Left kidney (tissue), 2 donors: Measurements from ENCODE around the gene ZDHHC3. TPM values are rescaled to one million over a fixed set of nuclear protein-coding genes. Genes with fewer than 3 reads are reported as not detected.

Experiments used
- DNase-seq: peaks from one replicate; pipeline ENCODE4 v3.0.0-alpha.2; 2013
- polyA plus RNA-seq: library from polyadenylated mRNA; unstranded; fragments of 120-200 nt; gene quantifications from one replicate; pipeline ENCODE4 v1.2.1, GENCODE V29; 2013; ENCODE audit not compliant: insufficient read length

The ZDHHC3 gene
- polyA plus RNA-seq, 1 donor, result 93.8 TPM

DNA sequence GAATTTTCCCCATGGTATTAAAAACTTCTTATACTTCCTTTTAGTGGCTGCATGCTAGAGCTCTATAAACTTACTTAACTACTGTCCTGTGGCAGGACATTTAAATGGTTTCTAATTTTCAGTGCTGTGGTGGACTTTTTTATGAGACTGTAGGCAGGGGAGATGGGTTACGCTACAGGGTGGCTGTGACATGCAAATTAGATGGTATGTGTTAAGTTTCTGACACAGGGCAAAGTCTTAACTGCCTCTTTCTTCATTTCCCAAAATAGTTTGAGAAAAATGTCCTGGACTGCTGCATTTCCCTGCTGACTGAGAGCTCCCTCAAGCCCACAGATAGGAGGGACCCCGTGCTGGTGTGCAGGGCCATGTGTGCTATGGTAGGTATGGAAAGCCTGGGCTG is 79.5 kb downstream of the ZDHHC3 start:
- DNase-seq, result no peak

DNA sequence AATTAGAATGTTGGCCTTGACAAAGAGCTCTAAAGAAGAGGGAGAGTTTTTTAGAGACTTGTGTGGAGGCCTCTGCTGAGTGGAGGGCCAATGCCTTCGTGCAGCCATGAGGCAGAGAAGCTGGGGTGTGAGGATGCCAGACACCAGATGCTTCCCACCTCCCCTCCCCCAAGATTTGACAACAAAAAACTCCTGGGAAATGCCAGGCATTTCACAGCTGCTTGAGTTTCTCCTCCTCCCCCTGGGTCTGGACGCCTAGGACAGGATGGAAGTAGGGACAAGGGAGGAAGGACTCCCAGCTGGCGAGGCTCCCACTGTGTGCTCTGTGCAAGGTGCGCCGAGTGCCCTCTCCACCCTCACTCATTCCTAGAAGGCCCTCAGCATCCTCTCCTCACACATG is 81.5 kb downstream of the ZDHHC3 start:
- DNase-seq, result no peak

- no peak for DNase-seq
Measured at GRCh38 chr3:44893097-44893496, 82.9 kb downstream of the ZDHHC3 start.

DNA sequence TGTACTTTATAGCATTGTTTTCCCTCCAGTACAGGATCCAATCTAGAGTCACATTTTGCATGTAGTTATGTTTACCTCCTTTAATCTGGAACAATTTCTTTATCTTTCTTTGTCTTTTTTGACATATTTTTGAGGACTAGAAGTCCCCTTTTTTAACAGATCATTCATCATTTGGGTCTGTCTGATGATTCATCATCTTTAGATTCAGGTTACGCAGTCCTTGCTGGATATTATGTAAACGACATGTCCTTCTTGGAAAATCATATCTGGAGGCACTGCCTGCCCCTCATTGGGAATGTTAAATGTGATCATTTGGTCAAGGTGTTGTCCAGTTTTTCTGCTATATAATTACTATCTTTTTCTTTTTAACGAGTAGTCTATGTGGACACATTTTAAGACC is 83.3 kb downstream of the ZDHHC3 start:
- DNase-seq, result no peak

DNA sequence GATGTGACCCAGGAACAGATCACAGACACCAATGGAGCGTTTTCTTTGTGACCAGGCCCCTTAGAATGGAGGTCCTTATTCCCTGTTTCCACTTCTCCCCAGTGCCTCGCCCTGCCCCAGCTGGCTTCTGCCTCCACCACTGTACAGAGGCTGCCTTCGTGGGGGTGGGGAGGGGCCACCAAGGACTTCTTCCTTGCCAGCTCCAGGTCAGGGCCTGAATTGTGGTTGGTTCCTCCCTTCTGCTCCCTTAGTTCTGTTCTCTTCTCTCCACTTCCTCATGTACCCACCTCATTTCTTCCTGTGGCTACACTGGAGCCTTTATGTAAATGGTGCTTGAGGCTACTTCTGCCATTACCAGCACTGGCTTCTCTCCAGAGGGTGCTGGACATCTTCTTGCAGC is 85.1 kb downstream of the ZDHHC3 start:
- DNase-seq, result no peak

DNA sequence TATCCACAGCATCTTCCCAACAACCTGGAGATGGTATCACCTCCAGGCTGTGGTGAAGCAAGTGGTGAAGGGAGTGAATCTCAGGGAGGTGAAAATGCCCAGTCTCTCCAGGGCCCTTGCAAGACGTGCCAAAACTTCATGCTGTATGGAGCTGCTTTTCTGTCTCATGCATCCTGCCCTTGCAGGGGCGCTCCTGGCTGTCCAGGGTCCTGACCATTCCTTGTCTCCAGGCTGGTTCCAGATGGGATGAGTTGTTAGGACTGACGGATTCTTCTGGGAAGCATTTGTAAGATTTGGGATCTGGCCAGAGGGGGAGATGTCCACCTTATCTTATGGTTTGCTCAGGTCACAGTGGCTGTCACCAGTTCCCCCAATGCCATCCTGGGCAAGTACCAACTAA is 85.7 kb downstream of the ZDHHC3 start:
- DNase-seq, result no peak

- DNase-seq, result no peak
Measured at GRCh38 chr3:44887101-44887500, 88.9 kb downstream of the ZDHHC3 start.

DNA sequence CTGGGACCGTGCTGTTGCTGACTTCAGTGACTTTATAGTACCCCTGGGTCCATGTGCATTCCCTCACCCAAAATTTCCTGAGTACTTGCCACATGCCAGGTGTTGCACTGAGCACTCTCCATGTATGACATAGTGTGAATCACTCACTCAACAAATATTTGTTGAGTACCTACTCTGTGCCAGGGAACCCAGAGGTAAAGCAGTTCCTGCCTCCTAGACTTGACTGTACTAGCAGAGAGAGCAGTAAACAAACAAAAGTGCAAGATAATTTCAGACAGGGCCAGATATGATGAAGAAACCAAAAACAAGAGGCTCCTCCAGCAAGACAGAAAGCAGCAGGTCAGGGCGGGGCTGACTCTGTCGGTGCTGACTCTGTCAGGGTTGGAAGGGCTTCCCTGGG is 89.4 kb downstream of the ZDHHC3 start:
- no peak for DNase-seq

DNA sequence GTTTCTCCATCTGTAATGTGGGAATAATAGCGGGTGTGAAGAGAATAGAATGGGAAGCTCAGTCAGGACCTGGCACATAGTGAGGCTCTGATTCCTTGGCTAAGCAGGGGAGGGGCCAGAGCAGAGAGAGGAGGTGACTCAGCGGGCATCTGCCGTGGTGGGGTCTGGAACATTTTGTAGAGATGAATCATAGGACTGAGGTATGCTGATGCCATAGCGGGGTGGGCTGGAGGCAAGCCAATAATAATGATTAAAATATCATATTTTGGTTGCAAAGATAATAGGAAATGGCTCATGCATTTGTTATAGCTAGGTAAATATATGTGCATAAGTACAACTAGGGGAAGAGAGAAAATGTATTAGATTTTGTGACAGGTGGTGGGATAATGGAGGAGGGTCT is 90.4 kb downstream of the ZDHHC3 start:
- DNase-seq, result no peak

- DNase-seq, result no peak
Measured at GRCh38 chr3:44883999-44884431, 92.0 kb downstream of the ZDHHC3 start.

GRCh38 chr3:44883213-44883955 is 92.6 kb downstream of the ZDHHC3 start:
- DNase-seq, result no peak

DNA sequence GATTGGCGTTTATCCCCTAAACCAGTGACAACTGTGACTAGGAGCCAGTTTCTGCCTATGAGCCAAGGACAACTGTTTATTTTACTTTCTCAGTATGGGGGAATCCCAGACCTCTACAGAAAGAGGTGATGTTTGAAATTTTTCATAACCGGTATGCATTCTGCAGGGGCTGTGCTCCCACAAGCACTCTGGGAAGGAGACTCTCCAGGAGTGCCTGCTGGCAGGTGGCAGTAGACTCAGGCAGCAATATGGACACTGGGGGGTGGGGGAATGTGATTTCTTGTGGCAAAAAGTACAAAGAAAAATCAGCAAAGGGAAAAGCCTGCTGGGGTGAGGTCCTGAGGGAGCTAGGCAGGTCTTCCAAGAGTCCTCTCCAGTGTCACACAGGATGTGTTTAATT is 95.7 kb downstream of the ZDHHC3 start:
- no peak for DNase-seq

- no peak for DNase-seq
Measured at GRCh38 chr3:44877333-44877732, 98.6 kb downstream of the ZDHHC3 start.

DNA sequence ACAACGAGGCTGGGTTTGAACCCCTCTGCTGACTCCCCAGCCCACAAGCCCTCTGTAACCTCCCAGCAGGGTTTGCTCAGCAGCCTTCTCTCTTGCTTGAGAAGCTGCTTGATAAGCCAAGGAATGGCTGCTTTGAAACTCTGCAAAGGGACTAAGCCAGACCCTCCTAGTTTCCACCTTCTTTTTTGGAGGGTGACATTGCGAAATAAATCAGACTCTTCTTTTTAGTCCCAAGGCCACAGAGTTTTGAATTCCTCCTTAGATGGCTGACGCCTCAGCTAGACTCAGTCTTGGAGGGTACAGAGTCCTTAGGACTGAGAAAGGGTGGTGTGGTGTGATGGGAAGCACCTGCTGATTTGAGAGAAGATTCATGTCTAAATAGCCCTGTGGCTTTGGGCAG is 100.4 kb downstream of the ZDHHC3 start:
- DNase-seq, result no peak

Other genes starting within 250 kb of the ZDHHC3 start
- 14.8 TPM for gene ZNF501, start 246.5 kb downstream of the ZDHHC3 start, polyA plus RNA-seq
- 62.1 TPM for gene KIAA1143, start 214.6 kb downstream of the ZDHHC3 start, polyA plus RNA-seq
- 39.8 TPM for gene KIF15, start 214.4 kb downstream of the ZDHHC3 start, polyA plus RNA-seq
- 30.7 TPM for gene TMEM42, start 114.3 kb downstream of the ZDHHC3 start, polyA plus RNA-seq
- gene TGM4, start 101.6 kb downstream of the ZDHHC3 start, polyA plus RNA-seq, result 0.18 TPM
- gene EXOSC7, start 70 bp upstream of the ZDHHC3 start, polyA plus RNA-seq, result 54.4 TPM
- 11.9 TPM for gene CLEC3B, start 50.1 kb upstream of the ZDHHC3 start, polyA plus RNA-seq
- 1.2 TPM for gene CDCP1, start 170.2 kb upstream of the ZDHHC3 start, polyA plus RNA-seq